Measurements from ENCODE around the gene SECISBP2.

SECISBP2 gene

DNA sequence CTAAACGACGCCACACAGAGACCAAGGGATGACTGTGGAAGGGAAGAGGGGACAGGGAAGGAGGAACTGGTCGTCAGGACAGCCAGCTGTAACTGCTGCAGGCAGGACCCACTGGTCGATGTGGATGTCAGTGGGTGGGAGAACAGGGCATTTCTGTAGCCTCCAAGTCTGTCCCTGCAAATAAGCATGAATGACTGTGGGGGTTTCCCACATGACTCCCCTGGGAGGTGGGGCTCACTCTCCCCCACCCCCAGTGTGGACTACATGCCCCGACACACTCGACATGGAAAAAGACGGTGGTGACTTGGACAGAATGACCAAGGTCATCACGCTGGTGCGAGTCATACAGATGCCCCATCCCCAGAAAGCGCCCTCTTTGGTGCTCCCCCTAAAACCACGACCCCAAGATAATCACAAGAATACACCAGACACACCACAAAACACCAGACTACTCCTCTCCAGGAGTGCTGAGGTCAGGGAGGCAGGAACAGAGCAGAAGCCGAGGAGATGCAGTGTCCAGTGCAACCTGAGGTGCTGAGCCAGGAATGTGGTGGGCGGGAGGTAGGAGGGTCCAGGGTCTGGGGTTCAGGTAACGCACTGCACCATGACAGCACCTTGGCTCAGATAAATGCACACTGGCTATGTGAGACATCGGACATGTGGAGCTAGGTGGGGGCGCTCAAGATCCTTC is 64.9 kb downstream of the SECISBP2 start:
- no peak for DNase-seq

DNA sequence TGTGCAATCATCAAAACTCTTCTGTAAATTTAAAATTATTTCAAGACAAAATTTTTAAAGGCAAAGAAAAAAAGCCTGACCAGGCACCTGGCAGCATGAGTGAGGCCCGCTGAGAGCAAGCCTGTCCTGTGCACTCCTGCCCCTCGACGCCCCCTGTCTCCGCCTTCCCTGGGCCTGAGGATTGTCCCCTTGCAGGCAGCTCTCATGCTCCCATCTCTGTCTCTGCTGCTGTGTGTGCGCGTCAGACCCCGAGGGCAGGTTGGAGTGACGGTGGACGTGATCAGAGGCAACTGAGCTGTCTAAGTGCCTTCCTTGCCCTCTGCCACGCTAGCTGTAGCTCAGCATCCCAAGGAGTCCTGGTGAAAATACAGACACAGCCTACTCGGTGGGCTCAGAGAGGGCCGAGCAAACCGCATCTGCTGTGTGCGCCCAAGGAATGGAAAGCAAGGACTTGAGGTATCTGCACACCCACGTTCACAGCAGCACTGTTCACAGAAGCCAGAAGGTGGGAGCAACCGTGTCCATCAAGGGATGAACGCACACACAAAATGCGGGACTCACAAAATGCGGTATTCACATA is 65.5 kb downstream of the SECISBP2 start:
- no peak for DNase-seq

DNA sequence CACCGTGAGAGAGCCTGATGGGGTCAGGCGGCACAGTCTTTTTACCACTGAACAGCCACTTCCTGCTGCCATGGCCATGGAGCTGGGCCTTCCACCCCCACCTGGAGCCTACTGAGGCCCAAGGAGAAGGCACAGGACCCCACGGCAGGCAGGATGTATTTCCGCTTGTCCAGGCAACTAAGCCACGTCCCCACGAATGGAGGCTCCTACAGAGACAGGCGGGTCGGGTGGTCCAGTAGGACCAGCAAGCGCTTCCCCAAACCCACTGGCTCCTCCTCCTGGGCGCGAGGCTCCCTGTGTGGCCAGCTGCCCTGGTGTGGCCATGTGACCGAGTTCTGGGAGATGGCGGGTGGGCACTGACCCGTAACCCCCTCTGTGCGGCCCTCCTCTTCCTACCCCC is 66.5 kb downstream of the SECISBP2 start:
- DNase-seq: no peak

DNA sequence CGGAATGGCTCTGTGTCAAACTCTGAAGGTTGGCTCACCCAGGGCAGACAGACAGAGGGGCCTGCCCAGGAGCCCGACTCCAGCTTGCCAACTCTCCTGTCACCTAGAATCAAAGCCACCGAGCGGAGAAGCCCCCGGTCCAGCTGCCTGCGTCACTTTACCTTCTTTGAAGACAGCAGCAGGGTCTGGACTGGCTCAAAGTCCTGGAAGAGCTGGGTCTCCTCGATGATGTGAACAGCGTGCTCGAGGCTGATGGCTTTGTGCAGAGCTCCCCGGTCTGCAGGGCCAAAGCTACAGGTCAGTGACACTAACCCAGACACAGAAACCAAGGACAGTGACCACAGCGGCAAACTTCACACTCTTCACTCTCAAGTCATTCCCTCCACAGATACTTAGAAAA is 67.9 kb downstream of the SECISBP2 start:
- DNase-seq: no peak

DNA sequence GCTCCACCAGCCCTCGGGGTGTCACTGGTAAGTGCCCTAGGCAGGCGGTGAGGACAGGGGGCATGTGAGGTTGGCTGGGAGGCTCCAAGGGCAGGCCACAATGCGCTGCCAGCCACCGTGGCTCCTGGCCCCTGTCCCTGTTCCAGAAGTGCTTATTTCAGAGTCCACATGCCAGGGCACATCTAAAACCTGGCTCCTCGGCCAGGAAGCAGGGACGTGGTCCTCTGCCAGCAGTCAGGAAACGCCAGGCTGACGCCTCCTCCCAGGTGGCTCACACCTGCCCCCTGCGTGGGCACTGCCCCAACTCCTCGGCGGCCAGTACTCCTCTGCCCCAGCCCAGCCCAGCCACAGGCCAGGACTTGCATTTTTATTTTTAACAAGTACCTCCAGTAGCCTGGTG is 68.5 kb downstream of the SECISBP2 start:
- DNase-seq: no peak

DNA sequence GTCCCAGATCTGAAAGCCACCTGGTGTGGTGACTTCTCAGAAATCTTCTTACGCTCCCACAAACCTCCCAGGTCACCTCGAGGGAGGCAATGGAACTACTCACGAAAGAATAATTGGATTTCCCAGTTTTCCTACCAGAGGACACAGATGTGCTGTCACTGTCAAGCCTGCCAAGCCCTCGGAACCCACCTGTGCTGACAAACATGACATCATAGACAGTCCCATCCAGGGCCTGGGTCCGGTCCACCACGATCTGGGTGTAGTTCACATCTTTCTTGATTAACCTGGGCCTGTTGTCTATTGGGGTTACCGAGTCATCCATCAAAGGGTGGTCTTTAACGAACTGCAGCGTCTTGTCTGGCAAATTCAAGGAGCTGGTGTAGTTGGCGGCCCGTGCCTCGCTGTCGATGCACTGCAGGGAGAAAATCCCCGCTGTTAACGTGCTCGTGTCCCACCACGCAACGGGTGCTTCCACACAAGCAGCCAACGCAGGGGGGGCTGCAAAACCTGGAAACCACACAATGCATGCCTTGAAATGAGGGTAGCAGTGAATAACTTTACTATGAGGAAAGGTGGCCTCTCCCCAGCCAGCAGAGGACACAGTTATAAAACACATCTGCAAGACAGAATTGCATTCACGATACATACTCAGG is 69.0 kb downstream of the SECISBP2 start:
- no peak for DNase-seq

DNA sequence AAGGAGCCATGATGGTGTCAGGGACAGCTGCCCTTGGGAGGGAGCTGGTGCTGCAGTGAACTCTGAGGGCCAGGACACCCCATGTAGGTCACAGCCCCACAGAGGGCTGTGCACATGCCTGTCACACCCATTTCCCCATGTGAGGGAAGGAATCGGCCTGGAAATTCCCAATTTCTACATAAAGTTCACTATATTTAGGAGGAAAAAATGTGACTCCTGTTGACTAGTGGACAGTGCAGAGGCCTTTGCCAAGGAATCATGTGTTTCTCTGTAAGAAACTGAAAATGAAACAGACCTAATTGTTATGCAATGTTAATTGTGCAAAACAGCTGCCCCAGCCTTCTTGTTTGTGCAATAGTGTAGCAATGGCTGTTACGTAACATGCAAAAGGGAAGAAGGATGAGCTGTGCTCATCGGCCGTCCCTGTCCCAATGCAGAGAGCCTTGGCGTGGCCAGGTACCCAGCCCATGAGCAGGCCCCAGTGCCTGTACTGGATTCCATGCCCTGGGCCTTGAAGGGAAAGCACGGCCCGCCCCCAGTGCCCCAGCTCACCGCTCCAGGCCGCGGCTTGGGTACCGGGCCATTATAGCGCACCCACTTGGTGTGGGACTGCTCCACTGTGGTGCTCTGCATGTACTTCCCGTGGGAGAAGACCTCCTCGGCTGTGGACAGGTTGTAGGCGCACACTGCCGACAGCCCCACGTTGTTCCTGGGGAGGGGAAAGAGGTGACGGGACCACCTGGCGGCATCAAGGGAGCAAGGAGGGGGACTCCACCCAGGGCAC is 70.0 kb downstream of the SECISBP2 start:
- DNase-seq: no peak

DNA sequence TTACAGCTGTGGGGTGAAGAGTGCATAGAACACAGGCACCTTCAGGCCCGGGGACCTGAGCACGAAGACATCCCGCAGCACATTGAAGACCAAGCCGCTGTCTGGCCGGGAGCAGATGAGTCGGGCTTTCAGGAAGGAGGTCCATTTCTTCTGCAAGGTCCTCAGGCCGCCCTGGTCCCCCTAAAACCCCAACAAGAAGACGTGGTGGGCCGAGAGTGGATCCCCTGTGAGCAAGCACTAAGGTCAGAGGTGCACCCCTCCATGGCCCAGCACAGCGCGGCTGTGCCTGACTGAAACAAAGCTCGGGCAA is 70.5 kb downstream of the SECISBP2 start:
- no peak for DNase-seq

DNA sequence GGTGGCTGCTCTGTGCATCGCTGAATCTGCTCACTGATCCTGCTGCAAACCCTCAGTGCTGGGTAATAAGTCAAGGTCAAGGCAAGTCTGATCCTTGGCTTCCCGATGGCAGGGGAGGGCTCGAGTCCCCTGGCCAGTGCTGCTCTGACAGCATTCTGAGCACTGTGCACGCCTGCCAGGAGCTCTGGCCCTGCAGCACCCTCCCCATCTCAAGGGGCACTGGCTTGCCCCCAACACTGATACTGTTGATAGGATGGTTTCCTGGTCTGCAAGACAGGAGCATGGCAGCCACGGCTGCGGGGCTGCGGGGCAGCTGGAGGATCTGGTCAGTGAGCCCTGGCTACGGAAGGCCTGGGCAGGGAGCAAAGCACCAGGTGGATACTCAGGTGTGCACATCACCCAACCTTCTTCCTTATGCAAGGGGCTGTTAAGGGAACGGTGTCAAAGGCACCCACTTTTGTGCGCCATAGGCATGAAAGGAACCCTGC is 71.8 kb downstream of the SECISBP2 start:
- no peak for DNase-seq

DNA sequence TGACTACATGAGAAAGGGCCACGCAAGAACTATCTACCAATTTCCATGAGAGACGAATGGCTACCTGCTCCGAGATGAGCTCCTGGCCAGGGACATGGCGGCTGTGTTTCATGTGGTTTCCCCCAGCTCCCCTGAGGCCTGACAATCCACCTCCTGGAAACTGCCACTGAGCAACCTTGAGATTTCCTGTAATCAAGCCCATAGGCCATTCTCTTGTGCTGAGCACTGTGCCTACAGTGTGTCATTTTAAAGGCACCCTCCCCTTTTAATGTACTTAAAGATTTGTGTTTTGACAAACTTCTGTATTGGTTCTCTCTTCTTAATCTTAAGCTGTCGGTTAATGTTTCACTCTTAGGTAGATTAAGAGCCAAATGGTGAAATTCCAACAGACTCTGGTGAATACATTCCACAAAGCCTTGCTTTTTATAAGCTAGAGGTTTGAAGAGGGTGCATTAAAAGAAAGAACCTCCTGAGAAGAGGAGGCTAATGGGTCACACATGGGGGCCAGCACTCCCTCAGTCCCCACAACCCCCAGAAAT is 72.3 kb downstream of the SECISBP2 start:
- DNase-seq: no peak

DNA sequence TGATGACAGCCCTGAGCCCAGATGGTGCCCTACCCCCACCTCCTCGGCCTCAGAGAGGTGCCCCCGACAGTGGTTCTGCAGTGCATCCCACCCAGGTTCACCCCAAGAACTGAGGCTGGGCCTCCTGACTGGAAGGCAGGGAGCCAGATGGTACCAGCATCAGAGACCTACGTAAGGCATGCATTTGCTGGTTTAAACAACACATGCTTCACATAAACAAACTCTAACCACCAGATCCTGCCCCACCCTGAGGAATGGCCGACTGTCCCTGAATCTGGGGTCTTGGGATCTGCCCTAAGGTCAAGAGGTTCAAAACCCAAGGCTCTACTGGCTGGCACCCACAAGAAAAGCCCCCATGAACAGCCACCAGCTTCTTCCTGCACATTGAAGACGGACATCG is 73.3 kb downstream of the SECISBP2 start:
- no peak for DNase-seq

DNA sequence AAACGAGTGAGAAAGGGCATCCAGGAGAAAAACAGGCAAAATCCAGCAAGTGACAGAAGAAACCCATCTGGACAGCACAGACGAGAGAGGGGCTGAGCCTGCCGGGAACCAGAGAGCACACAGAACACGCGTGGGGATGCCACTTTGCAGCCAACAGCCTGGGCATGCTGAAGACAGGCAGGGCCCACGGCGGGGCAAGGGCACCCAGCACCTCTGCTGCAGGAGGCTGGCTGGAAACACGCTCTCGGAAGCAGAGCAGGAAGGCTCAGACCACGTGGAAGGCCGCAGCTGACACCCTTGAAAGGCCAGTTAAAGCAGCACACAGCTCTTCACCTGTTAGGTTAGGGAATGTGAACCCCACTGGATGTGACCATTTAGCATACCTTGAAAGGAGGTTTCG is 76.1 kb downstream of the SECISBP2 start:
- DNase-seq: no peak

DNA sequence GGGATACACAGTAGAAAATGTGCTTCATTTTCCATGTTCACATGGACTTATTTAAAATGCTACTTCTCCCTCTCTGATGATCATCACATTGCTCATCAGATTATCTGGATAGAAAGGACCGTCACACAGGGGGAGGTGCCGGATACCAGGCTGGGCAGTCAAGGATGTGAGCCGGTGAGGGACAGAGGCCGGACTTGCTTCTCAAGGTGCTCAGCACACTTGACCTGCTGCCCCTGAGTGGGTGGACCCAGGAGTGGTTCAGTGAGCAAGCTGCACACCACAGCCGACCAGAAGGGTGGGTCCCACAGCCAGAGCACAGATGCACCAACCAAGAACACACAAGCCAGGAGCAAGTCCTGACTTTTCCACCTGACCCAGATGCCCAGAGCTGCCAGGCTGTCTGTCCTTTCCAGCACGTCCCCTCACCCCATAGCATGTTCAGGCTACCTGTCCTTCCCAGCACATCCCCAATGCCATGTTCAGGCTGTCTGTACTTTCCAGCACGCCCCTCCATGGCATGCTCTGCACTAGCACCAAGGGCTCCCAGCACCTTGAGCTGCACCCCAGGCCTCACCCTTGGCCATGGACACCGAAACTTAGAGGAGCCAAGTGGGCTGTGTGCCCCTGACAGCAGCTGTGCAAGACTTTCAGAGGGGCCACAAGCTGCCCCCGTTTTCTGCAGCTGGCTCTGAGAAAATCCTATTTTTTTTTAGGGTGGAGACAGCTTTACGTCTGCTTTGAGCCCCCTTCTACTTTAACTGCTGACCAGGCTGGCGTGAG is 77.8 kb downstream of the SECISBP2 start:
- no peak for DNase-seq

DNA sequence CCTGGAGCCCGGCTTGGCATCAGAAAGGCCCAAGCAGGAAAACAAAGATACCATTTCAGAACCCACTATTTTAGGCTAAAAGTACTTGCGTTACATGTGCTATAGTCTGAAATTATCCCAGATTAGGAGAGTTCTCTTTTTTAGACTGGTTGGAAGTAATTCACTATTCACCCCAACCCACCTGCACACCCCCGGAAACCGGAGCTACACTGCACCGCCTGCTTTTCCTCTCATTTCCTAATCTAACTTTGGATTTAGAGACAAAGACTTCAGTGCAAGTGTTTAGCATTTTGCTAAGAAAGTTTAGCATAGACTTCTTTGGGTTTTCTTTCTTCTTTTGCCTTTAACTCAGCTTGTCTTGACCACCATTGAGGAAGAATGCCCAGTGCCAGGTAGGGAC is 79.2 kb downstream of the SECISBP2 start:
- no peak for DNase-seq

DNA sequence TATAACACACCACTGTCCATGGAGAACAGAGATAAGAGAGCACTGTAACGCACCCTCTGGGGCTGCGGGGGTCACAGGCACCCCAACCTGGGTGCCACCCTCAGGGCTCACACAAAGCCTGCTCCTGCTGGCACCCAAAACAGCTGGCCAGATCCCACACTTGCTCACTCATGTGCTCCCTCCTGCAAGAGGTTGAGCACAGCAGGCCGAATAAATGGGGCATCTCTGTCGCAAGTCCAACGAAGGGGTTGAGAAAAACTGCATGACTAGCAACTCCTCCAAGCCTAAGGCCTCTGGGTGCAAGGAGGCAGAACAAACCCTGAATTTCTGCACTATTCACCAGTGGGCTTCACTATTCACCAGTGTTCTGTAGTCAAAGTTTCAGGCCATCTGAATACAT is 80.3 kb downstream of the SECISBP2 start:
- DNase-seq: no peak

DNA sequence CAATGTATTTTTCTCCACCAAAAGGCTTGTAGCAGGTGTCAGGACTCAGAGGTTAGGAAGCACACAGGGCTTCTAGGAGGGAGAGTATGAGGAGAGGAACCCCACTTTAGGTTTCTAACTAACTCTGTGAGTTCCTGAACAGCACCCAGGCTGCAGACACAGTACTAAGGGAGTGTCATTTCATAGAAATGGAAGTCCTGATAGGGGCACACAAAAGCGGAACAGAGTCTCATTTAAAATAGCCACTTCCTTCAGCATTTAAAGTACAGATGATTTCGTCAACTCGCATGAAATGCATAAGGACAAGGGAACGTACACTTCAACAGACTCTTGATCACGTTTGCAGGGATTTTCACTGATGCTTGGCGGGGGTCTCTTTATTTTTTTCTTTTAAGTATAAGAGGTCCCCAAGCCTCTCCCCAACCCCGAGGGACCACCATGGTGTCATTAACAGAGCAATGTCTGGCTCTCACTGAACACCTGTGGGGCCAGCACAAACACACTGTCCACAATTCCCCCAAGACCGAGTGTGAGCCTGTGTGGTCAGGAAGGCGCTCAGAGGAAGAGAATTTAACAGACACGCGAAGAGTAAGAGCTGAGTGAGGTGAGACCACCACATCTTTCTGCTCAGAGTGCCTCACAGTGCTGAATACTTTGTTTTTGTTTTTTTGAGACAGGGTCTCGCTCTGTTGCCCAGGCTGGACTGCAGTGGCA is 82.3 kb downstream of the SECISBP2 start:
- no peak for DNase-seq

DNA sequence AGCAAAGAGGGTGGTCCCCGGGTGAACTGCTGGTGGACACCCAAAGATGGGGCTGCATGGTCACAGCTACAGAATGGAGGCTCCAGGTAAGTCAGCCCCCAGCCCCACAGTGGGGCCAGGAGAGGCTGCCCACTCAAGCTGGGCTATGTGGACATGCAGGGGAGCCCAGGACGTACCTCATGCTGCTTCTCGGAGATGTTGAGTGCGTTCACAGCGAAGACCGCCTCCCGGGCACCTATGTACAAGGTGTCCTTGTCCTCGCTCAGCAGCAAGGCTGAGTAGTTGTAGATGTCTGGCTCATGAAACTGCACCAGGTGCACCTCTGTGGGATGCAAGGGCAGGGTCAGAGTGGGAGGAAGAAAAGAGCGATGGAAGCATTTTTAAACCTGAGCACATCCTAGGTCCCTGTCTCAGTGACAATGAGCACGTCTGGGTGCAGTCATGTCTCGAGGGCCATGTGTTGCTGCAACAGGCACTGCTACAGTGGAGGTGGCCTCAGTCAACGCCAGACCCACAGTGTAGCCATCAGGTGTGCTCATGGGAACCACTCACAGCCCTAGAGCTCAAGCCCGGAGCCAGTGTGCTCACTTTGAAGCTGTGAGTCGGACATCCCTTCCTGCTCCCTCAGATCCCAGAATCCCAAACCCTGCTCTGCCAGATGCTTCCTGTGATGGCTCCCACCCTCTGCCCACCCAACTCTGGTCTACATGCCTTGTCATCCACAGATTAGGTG is 84.6 kb downstream of the SECISBP2 start:
- no peak for DNase-seq

DNA sequence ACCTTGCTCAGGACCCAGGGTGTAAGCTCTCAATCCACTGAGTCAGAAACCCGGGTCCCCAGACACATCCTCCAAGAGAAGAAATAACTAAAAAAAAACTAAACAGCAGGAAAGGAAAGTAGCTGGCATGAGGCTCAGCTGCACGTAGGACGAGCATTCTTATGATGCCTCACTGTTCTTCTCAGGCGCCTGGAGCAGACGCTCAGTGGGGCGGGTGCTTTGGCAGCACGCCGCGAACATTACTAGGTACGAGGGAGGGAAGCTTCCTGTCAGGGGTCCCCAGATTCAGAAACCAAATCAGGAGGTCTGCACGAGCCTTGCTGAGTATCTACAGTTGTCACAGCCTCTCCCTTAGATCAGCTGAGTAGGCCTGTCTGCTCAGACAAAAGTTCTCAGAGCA is 85.8 kb downstream of the SECISBP2 start:
- DNase-seq: no peak

DNA sequence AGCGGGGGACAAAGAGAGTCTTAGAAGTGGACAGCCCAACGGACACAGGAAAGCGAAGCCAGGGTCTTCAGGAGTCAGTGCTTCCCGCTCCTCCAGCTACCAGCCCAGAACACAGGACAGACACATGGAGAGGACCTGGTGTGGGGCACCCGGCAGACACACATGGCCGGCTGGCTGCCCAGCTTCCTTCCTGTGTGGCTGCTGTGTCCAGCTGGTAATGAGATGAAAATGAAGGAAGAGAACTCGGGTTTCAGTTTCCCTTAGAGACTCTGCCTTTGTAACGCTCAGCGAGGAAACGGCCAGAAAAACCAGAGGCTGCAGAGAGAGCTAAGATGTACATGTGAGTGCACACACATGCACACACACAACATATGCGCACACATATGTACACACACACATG is 87.5 kb downstream of the SECISBP2 start:
- no peak for DNase-seq

DNA sequence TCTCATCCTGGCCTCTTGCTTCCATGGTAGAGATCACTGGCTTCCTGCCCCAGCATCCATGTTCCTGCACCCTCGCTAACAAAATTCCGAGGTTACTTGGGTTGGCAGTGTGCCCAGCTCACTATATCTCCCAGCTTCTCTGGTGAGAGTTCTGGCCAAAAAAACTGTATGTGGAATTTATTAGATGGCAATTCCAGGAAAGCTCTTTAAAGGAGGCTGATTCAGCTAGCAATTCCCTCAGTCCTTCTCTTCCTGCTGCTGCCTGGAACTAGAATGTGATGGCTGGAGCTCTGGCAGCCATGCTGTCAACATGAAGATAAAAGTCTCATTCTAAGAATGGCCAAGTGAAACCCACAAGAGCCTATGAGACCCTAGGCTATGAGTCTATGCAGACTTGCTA is 88.8 kb downstream of the SECISBP2 start:
- DNase-seq: no peak

DNA sequence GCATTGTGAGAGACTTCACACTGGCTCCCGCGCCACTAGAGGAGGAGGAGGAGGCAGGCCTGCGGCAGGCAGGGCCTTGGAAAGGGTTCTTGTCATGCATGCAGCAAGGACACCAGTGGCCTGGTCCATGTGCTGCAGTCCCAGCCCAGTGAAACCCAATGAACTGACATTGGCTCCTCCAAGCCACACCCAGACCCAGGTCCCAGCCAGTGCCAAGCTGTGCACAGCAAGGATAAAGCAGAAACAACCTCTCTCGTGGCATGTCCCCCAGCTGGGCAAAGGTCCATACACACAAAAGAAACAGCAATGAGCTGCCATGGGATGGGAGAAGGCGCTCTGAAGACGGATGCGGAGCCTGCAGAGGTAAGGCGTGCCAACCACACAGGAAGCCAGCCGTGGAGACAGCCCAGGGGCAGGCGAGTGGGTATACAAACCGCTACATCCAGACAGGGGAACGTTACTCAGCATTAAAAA is 90.4 kb downstream of the SECISBP2 start:
- DNase-seq: peak; percentile 75

All from activated effector memory CD4-positive, alpha-beta T cell treated with Interleukin-2 at 50 U/mL for 16 hours (primary cell).